Suprapubic skin (tissue), 3 donors: ENCODE data around the gene BMPR1B.

Experiments used
- CTCF ChIP-seq, 2 donors: fragments of 200-600 bp in 1 of 2; fragments of 450-650 bp in 1 of 2; sonication (generic) in 1 of 2; IDR thresholded peaks; one replicate each; pipeline ENCODE4 v1.5.1; 2016 to 2019; ENCODE audit warnings: antibody characterized with exemption in 2 of 2, mild to moderate bottlenecking in 1 of 2, moderate library complexity in 1 of 2
- POLR2A ChIP-seq, 2 donors: fragments of 450-650 bp; IDR thresholded peaks; one replicate each; pipeline ENCODE4 v1.6.1; 2017; ENCODE audit warnings: antibody characterized with exemption in 2 of 2, mild to moderate bottlenecking in 2 of 2, moderate library complexity in 2 of 2

- TF ChIP-seq CTCF (IDR thresholded peaks at IDR 0.05) (no peak), POLR2A (IDR thresholded peaks at IDR 0.05) (no peak)
Measured at GRCh38 chr4:95068401-95068800, 310.6 kb downstream of the BMPR1B start.
